ENCODE data around the gene ADAM12. TPM values are rescaled to one million over a fixed set of nuclear protein-coding genes. Genes with fewer than 3 reads are reported as not detected.

Gene ADAM12
- total RNA-seq, 1 experiment from 2014 or later: not detected

GRCh38 chr10:126006264-126006663, 382.0 kb downstream of the ADAM12 start:
- no peaks in the 10 kb centered on the region for H3K27me3 Mint-ChIP-seq (ENCODE audit: unreplicated experiment)
- H3K4me3 Mint-ChIP-seq (ENCODE audit: low read depth, unreplicated experiment): no peak overlapping the region
- H3K4me1 Mint-ChIP-seq (ENCODE audit: low read depth, unreplicated experiment): no peaks in the 10 kb centered on the region
- CTCF ChIA-PET: no interaction called here
- no peak for DNase-seq
- no peak for TF ChIP-seq CTCF (IDR thresholded peaks at IDR 0.05; ENCODE audit: unreplicated experiment)
- no TSS peak for BruUV-seq (replicated peaks)
- intact Hi-C loops (cut with micrococcal nuclease; ENCODE audit: unreplicated experiment): no loop called here
- H3K9me3 Mint-ChIP-seq (ENCODE audit: low read depth, unreplicated experiment): no peaks in the 10 kb centered on the region
- H3K36me3 Mint-ChIP-seq (ENCODE audit: insufficient read depth, unreplicated experiment): no peaks in the 10 kb centered on the region
- no peak overlapping the region for H3K27ac Mint-ChIP-seq (ENCODE audit: unreplicated experiment)

- Mint-ChIP-seq H3K4me3 (ENCODE audit: low read depth, unreplicated experiment) (no peak overlapping the region), H3K9me3 (ENCODE audit: low read depth, unreplicated experiment) (no peaks in the 10 kb centered on the region), H3K36me3 (ENCODE audit: insufficient read depth, unreplicated experiment) (no peaks in the 10 kb centered on the region), H3K4me1 (ENCODE audit: low read depth, unreplicated experiment) (no peaks in the 10 kb centered on the region), H3K27ac (ENCODE audit: unreplicated experiment) (no peak overlapping the region), H3K27me3 (ENCODE audit: unreplicated experiment) (no peaks in the 10 kb centered on the region)
- no peak for TF ChIP-seq CTCF (IDR thresholded peaks at IDR 0.05; ENCODE audit: unreplicated experiment)
- DNase-seq: no peak
- intact Hi-C loops (cut with micrococcal nuclease; ENCODE audit: unreplicated experiment): no loop called here
- CTCF ChIA-PET: interaction anchor here (0.7 kb wide), 1 partner anchor 27 kb away, joined by 3 read pairs; no protein-coding TSS in a partner anchor
- no TSS peak for BruUV-seq (replicated peaks)
Measured at GRCh38 chr10:126004752-126005151, 383.5 kb downstream of the ADAM12 start.

GRCh38 chr10:126001576-126001975, 386.7 kb downstream of the ADAM12 start:
- no TSS peak for BruUV-seq (replicated peaks)
- intact Hi-C loops (cut with micrococcal nuclease; ENCODE audit: unreplicated experiment): no loop called here
- TF ChIP-seq CTCF (IDR thresholded peaks at IDR 0.05; ENCODE audit: unreplicated experiment): no peak

GRCh38 chr10:125999694-126000093, 388.6 kb downstream of the ADAM12 start:
- DNase-seq: no peak
- BruUV-seq (replicated peaks): no TSS peak
- CTCF ChIA-PET: no interaction called here
- Mint-ChIP-seq H3K27ac (ENCODE audit: unreplicated experiment) (no peak overlapping the region), H3K27me3 (ENCODE audit: unreplicated experiment) (no peaks in the 10 kb centered on the region), H3K9me3 (ENCODE audit: low read depth, unreplicated experiment) (no peaks in the 10 kb centered on the region), H3K4me3 (ENCODE audit: low read depth, unreplicated experiment) (no peak overlapping the region), H3K4me1 (ENCODE audit: low read depth, unreplicated experiment) (no peaks in the 10 kb centered on the region), H3K36me3 (ENCODE audit: insufficient read depth, unreplicated experiment) (no peaks in the 10 kb centered on the region)
- TF ChIP-seq CTCF (IDR thresholded peaks at IDR 0.05; ENCODE audit: unreplicated experiment): no peak
- intact Hi-C loops (cut with micrococcal nuclease; ENCODE audit: unreplicated experiment): no loop called here

More at GRCh38 chr10:126001576-126001975, 386.7 kb downstream of the ADAM12 start:
- Mint-ChIP-seq H3K9me3 (ENCODE audit: low read depth, unreplicated experiment) (no peaks in the 10 kb centered on the region), H3K27ac (ENCODE audit: unreplicated experiment) (no peak overlapping the region), H3K4me3 (ENCODE audit: low read depth, unreplicated experiment) (no peak overlapping the region), H3K36me3 (ENCODE audit: insufficient read depth, unreplicated experiment) (no peaks in the 10 kb centered on the region), H3K27me3 (ENCODE audit: unreplicated experiment) (no peaks in the 10 kb centered on the region), H3K4me1 (ENCODE audit: low read depth, unreplicated experiment) (no peaks in the 10 kb centered on the region)
- CTCF ChIA-PET: interaction anchor here (0.6 kb wide), 1 partner anchor 284 kb away, joined by 3 read pairs; no protein-coding TSS in a partner anchor
- DNase-seq: no peak

Measured in Calu3 (cell line).